ENCODE data around the gene FREM1.

FREM1 gene

DNA sequence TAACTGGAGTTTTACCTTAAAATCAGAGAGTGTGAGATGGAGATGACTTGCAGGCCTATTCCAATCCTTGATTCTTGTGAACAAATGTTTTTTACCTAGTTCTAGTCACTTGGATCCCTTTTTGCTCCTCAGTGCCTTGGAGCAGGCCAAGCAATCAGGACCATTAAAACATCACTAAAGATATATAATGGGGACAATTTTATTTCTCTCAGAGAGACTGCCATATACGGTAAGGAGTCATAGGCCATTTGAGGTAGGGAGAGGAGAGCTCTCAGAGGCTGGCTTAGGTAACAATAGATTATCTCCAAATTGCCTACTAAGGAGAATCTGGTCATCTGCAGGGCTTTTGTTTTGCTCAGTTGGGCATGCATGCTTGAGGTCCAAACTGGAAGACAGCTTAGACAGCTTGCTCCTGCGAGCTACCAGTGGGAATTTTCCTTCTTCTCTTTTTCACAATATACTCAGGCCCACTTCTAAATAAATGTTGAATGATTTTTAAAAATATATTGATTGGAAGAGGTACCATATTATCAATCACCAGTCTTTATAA lies 44.0 kb downstream of the FREM1 start:
- DNase-seq = no peak

DNA sequence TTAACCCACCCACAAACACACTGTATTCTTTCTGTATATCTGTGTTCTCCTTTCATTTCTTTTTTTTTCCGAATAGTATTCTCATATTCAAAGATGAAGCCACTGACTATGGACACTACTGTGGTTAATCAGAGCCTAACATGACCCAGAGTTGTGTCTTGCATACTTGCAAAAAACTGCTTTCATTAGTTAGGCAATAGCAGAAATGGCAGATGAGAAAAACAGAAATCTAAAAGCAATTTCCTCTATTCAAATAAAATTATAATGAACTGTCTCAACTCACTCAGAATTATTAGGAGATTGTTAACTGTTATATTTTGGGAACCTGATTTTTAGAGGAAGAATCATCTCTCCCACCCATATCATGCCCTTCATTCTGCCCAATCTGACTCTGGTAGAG lies 45.9 kb downstream of the FREM1 start:
- DNase-seq = no peak

DNA sequence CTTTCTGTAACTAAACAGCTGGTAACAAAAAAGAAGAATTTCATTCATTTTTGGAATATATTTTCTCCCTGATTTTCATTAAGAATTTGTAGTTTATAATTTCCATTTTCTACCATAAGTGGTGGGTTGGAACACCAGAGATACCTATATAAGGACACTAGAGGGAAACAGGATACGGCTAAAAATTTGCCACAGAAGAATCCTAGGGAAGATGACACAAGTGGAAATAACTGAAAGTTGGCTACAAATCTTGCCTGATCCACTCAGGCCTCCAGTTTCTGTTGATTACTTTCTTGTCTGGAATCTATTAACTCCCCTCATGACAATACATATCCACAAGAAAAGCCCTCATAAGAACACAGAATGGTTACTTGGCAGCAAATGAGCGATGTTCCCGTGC lies 46.8 kb downstream of the FREM1 start:
- no peak for DNase-seq

DNA sequence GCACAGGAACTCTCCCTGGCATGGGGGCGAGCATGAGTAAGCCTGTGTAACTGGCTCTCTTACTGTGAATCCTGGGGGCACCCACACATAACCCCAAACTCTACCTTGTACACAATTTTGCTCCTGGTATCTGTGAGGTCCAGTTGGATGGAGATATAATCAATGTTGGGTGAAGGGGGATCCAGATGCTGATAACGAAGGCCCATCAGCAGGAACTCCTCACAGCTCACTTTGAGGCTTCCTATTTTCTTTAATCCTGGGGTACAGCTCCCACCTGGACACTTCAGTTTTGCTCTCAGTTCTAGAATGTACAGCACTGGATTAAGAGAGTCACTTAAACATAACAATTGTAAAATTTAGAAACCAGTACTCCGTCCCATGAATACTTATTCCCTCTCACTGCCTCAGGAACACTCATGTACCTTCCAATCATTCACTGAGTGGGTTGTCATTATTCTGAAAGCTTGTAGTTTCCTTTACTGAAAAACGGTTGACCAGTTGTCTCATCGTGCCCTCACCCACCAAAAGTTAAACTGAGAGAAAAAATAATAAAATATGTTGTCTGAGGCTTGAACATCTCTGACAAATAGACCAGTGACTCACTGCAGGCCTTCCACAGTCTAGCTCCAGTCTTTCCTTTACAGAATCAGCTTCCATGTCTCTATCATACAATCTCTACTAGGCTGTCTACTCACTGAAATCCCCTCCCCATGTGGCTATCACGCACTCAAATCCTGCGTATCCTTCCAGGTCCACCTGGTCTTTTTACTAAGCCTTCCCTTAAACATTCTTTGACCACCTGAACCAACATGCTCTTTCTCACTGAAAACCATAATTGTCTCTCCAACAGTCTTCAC lies 52.6 kb downstream of the FREM1 start:
- DNase-seq = no peak

DNA sequence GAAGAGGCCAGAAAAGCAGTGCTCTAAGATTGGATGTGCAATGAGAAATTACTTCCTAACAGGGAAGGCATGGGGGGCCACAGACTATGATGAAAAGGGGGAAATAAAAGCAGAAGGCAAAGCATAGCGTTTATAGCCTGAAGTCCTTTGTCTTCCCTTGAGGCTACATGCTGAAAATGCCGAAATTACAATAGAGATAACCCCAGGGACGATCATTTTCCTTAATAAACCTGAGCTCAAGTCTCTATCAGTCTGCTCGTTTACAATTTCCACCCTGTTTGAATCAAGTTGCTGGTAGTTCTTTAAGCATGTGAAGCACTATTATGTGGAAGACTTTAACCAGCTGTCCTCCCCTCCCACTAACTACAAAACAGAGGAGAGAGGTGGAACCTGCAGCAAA lies 60.4 kb downstream of the FREM1 start:
- no peak for DNase-seq

DNA sequence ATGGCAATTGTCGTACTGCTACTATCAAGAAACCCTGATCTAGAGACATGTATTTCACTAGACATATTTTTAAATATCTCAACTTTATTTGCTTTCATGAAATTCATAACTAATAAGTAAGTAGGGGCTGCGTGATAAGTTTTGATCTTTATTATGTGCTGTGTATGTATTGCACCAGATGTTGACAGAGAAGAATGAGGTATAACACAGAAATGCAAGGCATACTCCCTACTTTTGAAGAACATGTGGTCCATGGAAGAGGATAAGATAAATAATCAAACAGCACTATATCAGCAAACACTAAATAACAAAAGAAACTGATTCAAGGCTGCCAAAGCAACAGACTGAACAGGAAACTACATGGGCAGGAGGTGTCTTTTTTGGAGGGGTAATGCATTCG lies 60.9 kb downstream of the FREM1 start:
- DNase-seq = no peak

DNA sequence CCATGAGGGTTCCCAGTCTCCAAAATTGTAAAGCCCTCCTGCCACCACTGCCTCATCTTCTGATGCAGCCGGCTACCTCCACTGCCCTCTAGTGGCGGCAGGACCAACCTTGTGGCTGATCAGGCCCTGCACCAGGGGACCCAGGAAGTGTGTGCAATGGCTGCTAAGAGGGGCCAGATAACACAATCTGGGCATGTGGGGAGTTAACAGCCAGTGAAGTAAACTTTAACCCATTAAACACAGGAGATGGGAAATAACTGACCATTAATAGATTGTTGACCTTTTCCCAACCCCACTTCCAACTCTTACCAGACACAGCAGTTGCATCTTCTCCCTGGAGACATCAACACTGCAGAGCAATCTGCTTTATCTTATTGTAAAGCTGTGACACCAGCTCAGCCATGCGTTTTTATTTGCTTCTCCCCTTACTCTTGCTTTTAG lies 63.3 kb downstream of the FREM1 start:
- no peak for DNase-seq

DNA sequence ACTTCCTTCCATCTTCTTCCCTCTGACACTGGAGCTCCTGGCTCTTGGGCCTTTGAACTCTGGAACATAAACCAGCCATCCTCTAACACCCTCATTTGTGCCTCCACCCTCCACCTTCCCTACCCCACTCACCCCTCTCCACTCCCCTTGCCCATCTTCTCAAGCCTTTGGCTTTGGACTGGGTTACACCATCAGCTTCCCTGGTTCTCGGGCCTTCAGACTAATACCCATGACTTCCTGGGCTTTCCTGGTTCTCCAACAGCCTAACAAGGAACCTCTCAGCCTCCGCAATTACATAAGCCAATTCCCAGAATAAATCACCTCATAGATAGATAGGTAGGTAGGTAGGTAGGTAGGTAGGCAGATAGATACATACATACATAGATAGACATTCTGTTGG lies 67.1 kb downstream of the FREM1 start:
- no peak for DNase-seq

DNA sequence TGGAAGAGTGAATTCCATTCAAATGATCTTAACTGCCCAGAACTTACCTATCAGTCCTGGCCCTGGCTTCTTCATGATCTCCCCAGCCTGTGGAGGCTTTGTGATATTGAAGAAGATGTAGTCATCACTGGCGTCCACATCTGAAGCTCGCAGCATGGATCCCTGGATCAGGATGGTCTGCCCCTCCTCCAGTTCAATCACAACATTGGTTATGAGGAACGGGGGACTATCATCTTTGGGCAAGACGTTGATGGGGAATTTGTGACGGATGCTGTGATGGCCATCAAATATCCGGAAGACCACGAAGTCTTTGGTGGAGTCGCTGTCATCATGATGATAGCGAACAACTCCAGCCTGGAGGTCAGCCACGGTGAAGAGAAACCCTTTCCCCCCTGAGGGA lies 68.0 kb downstream of the FREM1 start:
- DNase-seq = no peak

DNA sequence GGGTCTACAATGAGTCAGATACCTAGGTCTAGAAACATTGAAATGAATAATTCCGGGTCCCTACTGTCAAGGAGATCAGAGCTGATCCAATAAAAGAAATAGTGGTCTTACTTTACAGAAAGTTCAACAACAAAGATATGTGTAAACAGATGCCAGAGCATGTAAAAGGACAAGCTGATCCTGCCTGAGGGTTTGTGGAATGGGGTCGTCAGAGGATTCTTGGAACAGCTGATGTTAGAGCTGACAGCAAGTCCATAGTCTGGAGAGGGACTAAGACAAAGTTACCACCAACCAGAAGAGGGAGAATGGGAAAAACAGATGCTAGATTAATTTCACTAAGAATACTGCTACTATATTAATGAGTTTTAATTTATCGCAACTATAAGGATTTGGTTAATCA lies 71.5 kb downstream of the FREM1 start:
- no peak for DNase-seq

DNA sequence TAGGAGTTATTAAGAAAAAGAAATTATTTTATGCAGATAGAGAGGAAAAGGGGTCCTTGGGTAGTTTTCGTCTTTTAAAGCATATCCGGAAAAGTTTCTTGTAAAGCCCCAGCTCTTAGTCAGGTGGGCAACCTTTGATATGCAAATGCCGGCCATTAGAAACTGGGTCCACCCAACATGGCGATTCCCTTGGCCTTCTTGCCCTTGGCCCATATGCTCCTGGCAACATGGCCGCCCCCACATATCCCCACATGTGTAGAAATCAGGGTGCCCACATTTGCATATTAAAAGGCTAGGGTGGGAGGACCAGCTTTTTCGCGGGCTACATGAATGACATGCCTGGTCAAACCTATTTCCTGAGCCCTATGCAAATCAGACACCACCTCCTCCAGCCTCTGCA lies 73.3 kb downstream of the FREM1 start:
- DNase-seq = no peak

DNA sequence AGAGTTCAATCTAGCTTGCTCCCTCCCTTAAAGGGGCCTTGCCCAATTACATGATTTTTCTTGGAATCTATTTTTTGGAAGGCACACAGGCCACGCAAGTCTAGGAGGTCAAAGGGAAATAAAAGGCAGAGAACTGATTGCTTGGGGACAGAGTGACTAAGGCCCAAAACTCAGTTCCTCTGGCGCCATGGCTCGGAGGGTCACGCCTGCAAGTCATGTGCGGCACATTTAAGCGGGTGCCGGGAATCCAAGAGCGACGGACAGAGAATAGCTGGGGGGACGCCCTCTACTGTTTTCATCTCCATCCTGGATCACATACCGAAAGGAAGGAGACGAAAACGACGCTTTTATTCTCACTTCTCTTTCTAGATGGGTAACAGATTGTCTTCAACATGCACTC lies 78.6 kb downstream of the FREM1 start:
- DNase-seq = no peak

DNA sequence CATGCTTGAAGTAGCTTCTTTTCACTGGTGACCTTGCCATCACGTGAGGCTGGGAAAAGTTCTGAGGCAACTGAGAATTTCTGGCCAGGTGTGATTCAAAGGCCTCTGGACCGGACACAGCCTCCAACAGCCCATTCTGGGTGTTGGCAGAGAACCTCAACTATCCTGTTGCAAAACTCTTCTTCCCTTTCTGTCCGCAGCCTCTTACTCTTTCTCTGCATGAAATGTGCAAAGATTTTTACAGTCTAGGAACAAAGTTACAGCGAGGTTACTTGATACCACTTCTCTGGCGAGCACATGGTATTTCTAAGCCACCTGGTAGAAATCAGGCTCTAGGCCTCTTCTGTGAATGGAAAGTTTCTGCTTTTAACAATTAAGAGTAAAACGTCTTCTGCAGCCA lies 79.2 kb downstream of the FREM1 start:
- DNase-seq = no peak

DNA sequence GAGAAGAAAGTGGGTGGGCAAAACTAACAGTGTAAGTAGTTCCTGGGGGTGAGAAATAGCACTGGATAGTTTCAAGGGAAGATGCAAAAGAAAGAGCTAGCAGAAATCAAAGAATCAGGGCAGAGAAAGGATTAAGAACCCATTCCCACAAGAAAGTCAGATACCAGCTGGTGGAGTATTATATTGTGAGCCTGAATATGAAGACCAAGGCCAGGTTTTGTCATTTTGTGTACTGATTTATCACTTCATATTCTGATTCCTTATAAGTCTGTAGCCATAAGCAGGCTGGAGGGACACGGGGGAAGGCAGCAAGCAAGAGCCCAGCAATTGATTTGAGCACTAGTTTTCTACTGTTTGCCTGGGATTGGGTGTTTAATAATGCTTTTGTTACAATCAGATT lies 80.2 kb downstream of the FREM1 start:
- no peak for DNase-seq

DNA sequence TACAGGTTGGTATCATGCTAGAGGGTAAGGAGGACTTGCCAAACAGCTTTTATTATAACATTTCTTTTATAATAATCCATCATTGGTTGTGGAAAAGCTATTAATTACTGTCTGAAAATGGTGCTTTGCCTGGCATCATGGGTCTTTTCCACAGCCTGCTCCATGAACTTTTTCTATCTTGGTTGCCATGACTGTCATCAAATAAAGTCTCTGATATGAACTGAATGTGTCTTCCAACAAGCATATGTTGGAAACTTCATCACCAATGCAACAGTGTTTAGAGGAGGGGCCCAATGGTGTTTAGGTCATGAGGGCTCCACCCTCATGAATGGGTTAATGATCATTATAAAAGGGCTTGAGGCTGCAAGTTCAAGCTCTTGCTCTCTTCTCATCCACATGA lies 81.0 kb downstream of the FREM1 start:
- no peak for DNase-seq

DNA sequence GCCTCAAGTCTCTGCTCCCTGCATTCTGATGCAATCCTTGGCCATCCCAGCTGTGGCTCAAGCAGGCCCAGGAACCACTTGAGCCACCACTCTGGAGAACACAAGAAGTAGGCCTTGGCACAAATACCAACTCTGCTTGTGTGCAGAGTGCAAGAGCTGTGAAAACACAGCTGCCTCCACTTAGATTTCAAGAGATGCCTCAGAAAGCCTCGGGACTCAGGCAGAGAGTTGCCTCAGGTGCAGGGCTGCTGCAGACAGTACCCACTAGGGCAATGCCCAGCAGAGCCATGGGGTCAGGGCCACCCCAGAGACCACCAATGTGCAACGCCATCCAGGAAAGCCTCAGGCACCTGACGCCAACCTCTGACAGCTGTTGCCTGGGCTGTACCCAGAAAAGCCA lies 82.4 kb downstream of the FREM1 start:
- DNase-seq = no peak

DNA sequence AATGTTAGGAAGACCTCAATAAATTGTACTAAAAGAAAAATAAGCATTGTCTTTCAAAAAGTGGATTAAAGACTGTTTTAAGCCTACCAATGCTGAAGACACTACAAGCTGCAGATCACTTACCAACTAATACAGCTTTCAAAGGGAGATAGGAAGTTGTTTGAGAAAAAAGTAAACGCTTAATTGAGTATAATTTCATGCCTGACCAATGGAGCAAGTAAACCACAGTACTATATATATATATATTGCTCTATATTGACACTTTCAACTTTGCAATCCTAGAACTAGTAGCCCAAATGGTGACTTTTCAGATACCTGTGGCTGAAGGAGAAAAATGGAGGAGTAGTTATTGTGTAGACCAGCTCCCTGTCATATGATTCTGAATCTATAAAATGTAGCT lies 85.7 kb downstream of the FREM1 start:
- no peak for DNase-seq

DNA sequence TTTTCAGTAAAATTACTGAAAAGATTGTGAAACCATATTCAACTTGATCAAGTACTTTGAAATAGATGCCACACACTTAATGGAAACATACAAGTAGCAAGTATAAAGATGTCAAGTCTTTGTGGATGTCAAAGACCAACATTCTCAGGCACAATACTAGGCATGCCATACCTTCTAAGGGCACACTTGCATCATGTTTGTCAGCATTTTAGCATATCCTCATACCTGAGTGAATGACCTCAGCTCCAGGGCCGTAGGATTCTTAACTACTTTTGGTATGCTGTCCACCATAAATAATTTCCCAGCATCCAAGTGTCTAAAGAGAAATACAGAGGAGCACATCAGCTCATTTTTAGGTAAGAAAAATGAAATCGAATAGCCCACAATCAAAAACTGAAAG lies 86.4 kb downstream of the FREM1 start:
- DNase-seq = no peak

DNA sequence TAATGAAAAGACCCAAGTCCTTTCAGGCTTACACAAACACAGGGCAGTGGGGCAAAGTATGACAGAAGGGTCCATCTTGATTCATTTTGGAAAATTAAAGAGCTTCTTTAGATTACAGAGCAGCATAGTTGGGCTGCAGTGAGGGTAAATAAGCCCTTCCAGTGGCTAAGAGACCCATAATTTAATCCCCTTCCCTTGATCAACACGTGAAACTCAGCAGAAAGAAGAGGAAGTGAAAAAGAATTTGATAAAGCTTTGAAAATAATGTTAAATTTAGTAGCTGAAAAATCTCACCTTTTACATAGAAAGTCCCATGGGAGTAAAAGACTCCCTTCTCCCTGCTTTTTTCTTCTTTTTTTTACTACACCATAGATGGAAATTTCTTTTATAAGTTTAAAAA lies 87.6 kb downstream of the FREM1 start:
- no peak for DNase-seq

DNA sequence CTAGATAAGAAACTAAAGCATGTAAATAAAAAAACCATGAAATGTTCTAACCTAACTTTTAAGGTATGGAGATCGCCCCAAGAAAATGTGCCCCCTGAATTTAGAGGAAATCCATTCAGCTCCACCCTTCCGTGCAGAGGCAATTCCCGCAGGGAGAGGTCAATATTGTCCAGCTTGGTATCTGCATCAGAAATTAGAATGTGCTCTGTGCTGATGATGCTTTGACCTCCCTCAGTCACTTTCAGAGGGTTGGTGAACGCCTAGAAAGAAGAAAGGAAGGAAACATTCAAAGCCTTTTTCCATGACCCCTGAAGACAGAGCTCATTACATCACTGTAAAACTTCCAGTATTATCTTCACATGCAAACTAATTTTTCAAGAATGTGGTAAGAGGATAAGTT lies 91.0 kb downstream of the FREM1 start:
- no peak for DNase-seq

DNA sequence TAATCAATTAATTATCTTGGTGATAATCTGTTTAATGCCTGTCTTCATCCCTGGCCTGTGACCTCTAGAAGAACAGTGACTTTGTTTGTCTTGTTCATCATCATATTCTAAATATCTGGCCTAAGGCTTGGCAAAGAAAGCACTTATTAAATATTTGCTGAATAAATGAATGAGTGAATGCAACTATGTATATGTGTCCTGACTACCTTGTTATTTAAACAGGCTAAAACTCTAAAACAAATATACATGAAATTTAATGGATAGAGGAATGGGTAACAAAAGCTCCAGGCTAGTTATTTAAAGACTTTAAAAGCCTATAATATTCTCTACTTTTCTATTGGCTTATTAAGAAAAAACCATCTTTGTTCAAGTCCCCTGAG lies 96.0 kb downstream of the FREM1 start:
- DNase-seq = no peak

DNA sequence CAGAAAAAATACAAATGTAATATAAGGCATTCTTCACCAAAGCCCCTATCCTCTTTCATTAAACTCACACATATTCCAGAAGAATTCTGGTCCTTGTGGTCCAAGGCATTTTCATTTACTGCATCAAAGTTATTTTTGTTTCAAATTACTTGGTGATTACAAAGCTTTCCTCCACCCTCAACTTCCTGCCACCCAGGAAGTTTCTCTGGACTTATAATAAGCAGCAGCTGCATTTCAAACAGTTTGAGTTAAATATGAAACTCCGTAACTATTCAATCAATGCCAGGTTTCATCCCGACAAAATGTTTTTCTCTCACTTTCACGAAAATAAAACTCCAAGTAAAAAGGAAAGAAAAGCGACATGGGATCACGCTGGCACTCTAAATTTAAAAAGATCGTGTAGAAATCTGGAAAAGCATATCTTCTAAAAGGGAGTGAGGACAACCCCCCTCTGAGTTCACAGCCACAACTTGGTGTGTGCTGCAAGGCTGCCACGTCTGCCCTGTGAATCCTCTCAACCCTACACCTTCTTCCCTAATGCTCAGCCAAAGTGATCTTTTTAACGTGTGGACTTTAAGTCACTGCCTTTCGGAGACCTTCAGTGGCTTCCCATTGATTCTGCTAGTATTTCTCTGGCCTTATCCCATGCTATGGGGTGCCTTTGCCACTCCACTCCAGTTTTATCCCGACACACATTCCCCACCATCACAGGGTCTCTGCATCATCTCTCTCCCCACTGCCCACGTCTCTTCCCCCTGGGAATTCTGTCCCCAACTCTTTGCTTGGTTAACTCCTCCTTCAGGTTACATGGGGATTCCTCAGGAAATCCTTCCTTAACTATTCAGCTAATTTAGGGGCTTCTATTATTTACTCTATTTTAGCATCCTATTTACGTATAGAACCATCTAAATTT lies 96.6 kb downstream of the FREM1 start:
- DNase-seq = no peak

DNA sequence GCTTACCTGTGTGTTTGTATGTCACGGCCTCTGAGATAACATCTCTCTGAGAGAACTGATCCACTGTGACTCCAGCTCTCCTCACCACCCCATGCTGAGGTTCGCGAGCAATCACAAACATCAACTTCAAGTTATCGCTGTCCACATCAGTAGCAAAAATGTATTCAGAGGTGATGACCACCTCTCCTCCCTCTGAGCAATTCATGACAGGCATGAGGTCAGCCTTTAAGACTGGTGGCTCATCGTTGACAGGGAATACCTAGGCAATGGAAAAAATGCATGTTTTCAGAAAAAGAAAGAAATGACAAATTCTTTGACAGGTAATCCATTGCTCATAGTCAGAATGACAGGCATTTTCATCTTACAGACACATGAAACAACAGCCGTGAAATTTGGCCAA lies 97.4 kb downstream of the FREM1 start:
- no peak for DNase-seq

DNA sequence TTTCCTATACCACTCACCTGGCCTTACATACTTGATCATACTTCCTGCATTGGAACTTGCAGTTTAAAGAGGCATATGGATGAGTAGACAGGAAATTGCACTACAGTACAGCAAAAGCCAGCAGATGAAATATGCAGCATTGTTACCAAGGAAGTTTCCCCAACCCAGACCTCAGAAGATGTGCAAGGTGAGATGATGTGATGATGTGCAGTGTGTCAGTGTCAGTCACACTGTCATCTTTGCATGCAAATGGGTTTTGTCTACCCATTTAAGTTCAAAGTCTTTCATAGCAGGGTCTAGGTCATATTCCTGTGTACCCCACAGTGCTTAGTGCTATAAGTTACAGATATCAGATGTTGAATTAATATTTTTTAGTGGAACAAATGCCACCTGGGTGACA lies 98.4 kb downstream of the FREM1 start:
- DNase-seq = no peak

Data from cortex of kidney (tissue), 1 donor.